ENCODE data around the gene SMC5. TPM values are rescaled to one million over a fixed set of nuclear protein-coding genes. Genes with fewer than 3 reads are reported as not detected.

SMC5 gene
- total and polyA plus RNA-seq, 2 of the 13 experiments (the other 11 are each of a cell fraction or from before 2014, with no cell fraction given): 7.2 to 26.7 TPM

- no peaks in the 10 kb centered on the region for H3K36me3 ChIP-seq (replicated peaks in 1 of 2; ENCODE audit: control insufficient read depth in 1 of 2, insufficient read depth in 2 of 2, low read length in 2 of 2)
- H2AFZ ChIP-seq (ENCODE audit: low read length): no peak overlapping the region
- in situ Hi-C loops (cut with HindIII; ENCODE audit: extremely low pct_ligation_motif_present, low pct_unique_long_range_greater_than_20kb): no loop called here
- peaks cover 10% of the 10 kb centered on the region; the same call in 1 of the 2 replicates for H4K20me1 ChIP-seq (ENCODE audit: insufficient read depth, low read length)
- CTCF ChIA-PET (ENCODE audit: low intra/inter-chr PET ratio, low total read pairs): no interaction called here
- POLR2A ChIA-PET: no interaction called here
- intact Hi-C loops (cut with micrococcal nuclease; ENCODE audit: unreplicated experiment): loop anchor here (5.0 kb wide), 2 partner anchors 133 to 157 kb away; partner anchors contain the start of gene KLF9
- H3K27ac ChIP-seq (ENCODE audit: extremely low read length, insufficient read depth, low read length): no peak overlapping the region
- TF ChIP-seq ZNF709 (CRISPR knock-in tag; IDR thresholded peaks at IDR 0.05) (no peak), FLYWCH1 (CRISPR knock-in tag; IDR thresholded peaks at IDR 0.05) (no peak), GFI1 (CRISPR knock-in tag; IDR thresholded peaks at IDR 0.05; ENCODE audit: borderline replicate concordance) (no peak), RBM39 (IDR thresholded peaks at IDR 0.05; ENCODE audit: low read depth, low read length, poor library complexity, severe bottlenecking) (no peak), TEAD3 (CRISPR knock-in tag; optimal IDR thresholded peaks at IDR 0.05; ENCODE audit: borderline replicate concordance) (no peak), ARID3A (IDR thresholded peaks at IDR 0.05; ENCODE audit: low read depth, low read length) (no peak), ZFP91 (CRISPR knock-in tag; IDR thresholded peaks at IDR 0.05; ENCODE audit: borderline replicate concordance) (no peak), AHR (CRISPR knock-in tag; IDR thresholded peaks at IDR 0.05) (no peak), BHLHE40 (IDR thresholded peaks at IDR 0.05; ENCODE audit: low read length) (no peak), NR2C2 (CRISPR knock-in tag; IDR thresholded peaks at IDR 0.05; ENCODE audit: borderline replicate concordance) (no peak), ZNF646 (CRISPR knock-in tag; IDR thresholded peaks at IDR 0.05) (no peak), SIX4 (CRISPR knock-in tag; IDR thresholded peaks at IDR 0.05) (no peak), EHMT2 (IDR thresholded peaks at IDR 0.05; ENCODE audit: borderline replicate concordance, low read depth, low read length) (no peak), CCDC6 (CRISPR knock-in tag; IDR thresholded peaks at IDR 0.05) (no peak), ZNF713 (CRISPR knock-in tag; IDR thresholded peaks at IDR 0.05) (no peak)
- peaks cover 31% of the 10 kb centered on the region for H3K4me1 ChIP-seq (ENCODE audit: insufficient read depth, low read length)
- no peaks in the 10 kb centered on the region for H3K9me3 ChIP-seq (ENCODE audit: low read length)
- ATAC-seq: no peak
- H3K4me2 ChIP-seq (ENCODE audit: low read depth, low read length): peak overlapping the region; percentile 16; the same call in 1 of the 2 replicates
- H3K9ac ChIP-seq (ENCODE audit: insufficient read depth, low read depth, low read length): no peak overlapping the region
- H3K4me3 ChIP-seq (replicated peaks in 1 of 3; ENCODE audit: insufficient read depth in 1 of 3, low read depth in 2 of 3, low read length in 3 of 3): no peak overlapping the region
- FAIRE-seq: no peak
- no TSS peak for BruUV-seq (replicated peaks)
- no peaks in the 10 kb centered on the region; a peak in 2 of 5 replicates for H3K27me3 ChIP-seq (ENCODE audit: control insufficient read depth in 1 of 2, insufficient read depth in 2 of 2, low read length in 2 of 2)
- H3K79me2 ChIP-seq (ENCODE audit: insufficient read depth, low read length): peaks cover 30% of the 10 kb centered on the region
- DNase-seq (ENCODE audit: low spot score): no peak
Observed at GRCh38 chr9:70255486-70255885, 3.3 kb upstream of the SMC5 start.

Data from HepG2 (cell line).